Fibroblast of lung (primary cell): ENCODE data around the gene GAPDHS. TPM values are rescaled to one million over a fixed set of nuclear protein-coding genes. Genes with fewer than 3 reads are reported as not detected.

Experiments used
- DNase-seq, 2 donors: peaks; one replicate each; pipeline versions ENCODE4 v3.0.0 to v3.0.0-alpha.2; 2010; ENCODE audit warnings: low read depth in 2 of 2
- H2AFZ ChIP-seq: 2 replicates; pipeline ENCODE4 v1.5.1; 2012; ENCODE audit warnings: low read length, control low read depth, inconsistent platforms
- H3K27ac ChIP-seq: 2 replicates; pipeline ENCODE4 v1.5.1; 2011; ENCODE audit warnings: low read length, control low read depth; ENCODE audit not compliant: insufficient read depth
- H3K27me3 ChIP-seq: 2 replicates; pipeline ENCODE4 v1.5.1; 2011; ENCODE audit warnings: mild to moderate bottlenecking, low read length; ENCODE audit not compliant: control insufficient read depth, insufficient read depth
- H3K36me3 ChIP-seq: 2 replicates; pipeline ENCODE4 v1.5.1; 2011; ENCODE audit warnings: low read length; ENCODE audit not compliant: control insufficient read depth, insufficient read depth
- H3K4me1 ChIP-seq: 2 replicates; pipeline ENCODE4 v1.5.1; 2011; ENCODE audit warnings: low read length; ENCODE audit not compliant: control insufficient read depth, insufficient read depth; ENCODE audit errors: extremely low read depth
- H3K4me2 ChIP-seq: 2 replicates; pipeline ENCODE4 v1.5.1; 2011; ENCODE audit warnings: low read length, control low read depth; ENCODE audit not compliant: insufficient read depth; ENCODE audit errors: extremely low read depth
- H3K4me3 ChIP-seq, 4 experiments: fragments of 200-600 bp in 1 of 4; sonication (generic) in 1 of 4; replicated peaks in 1 of 4; 2 replicates each; pipeline ENCODE4 v1.5.1; 2011 to 2016; ENCODE audit warnings: low read length in 4 of 4, low read depth in 3 of 4, mild to moderate bottlenecking in 3 of 4, control low read depth in 2 of 4, inconsistent platforms in 1 of 4, mixed read lengths in 1 of 4; ENCODE audit not compliant: insufficient read depth in 1 of 4; ENCODE audit errors: control extremely low read depth in 1 of 4
- H3K79me2 ChIP-seq: 2 replicates; pipeline ENCODE4 v1.5.1; 2012; ENCODE audit warnings: mild to moderate bottlenecking, low read length, inconsistent platforms; ENCODE audit not compliant: control insufficient read depth, insufficient read depth
- H3K9ac ChIP-seq: 2 replicates; pipeline ENCODE4 v1.5.1; 2011; ENCODE audit warnings: mild to moderate bottlenecking, low read length, control low read depth; ENCODE audit not compliant: insufficient read depth
- H3K9me3 ChIP-seq: 2 replicates; pipeline ENCODE4 v1.5.1; 2012; ENCODE audit warnings: low read depth, low read length; ENCODE audit not compliant: control insufficient read depth, insufficient read depth
- H4K20me1 ChIP-seq: 2 replicates; pipeline ENCODE4 v1.5.1; 2011; ENCODE audit warnings: low read length; ENCODE audit not compliant: control insufficient read depth, insufficient read depth; ENCODE audit errors: extremely low read depth
- EZH2 ChIP-seq: IDR thresholded peaks from 2 replicates; pipeline ENCODE4 v1.5.1; 2012; ENCODE audit warnings: low read length, control low read depth, mild to moderate bottlenecking; ENCODE audit errors: missing control alignments
- polyA minus RNA-seq: library from RNA; depleted of rRNA, polyadenylated mRNA; stranded (reverse); fragments of >200 nt; gene quantifications from 2 replicates; pipeline ENCODE4 v1.2.3, GENCODE V29; 2011; ENCODE audit warnings: low replicate concordance
- polyA plus RNA-seq, 2 donors: library from polyadenylated mRNA; depleted of rRNA in 1 of 2; stranded (reverse) in 1 of 2; unstranded in 1 of 2; fragments of >200 nt; gene quantifications; 2 replicates each; pipeline ENCODE4 v1.2.1, GENCODE V29; 2011 to 2012; ENCODE audit warnings: missing spikeins in 1 of 2
- total RNA-seq: library from RNA; depleted of rRNA; stranded (reverse); fragments of >200 nt; gene quantifications from 2 replicates; pipeline ENCODE4 v1.2.1, GENCODE V29; 2014
- TF ChIP-seq, protein P1 (sequence below), 2 donors: IDR thresholded peaks in 1 of 2; conservative IDR thresholded peaks in 1 of 2; 1 replicate in 1 of 2; 2 replicates in 1 of 2; pipeline ENCODE4 v1.5.1; 2011 to 2012; ENCODE audit warnings: low read length in 2 of 2, control low read depth in 1 of 2, inconsistent platforms in 1 of 2, low read depth in 1 of 2, mild to moderate bottlenecking in 1 of 2

GAPDHS gene
- total RNA-seq (not detected in 2 replicates), polyA plus RNA-seq (not detected in 2 replicates), polyA minus RNA-seq (not detected in 2 replicates)
- polyA plus RNA-seq (2012): not detected in 2 replicates

DNA sequence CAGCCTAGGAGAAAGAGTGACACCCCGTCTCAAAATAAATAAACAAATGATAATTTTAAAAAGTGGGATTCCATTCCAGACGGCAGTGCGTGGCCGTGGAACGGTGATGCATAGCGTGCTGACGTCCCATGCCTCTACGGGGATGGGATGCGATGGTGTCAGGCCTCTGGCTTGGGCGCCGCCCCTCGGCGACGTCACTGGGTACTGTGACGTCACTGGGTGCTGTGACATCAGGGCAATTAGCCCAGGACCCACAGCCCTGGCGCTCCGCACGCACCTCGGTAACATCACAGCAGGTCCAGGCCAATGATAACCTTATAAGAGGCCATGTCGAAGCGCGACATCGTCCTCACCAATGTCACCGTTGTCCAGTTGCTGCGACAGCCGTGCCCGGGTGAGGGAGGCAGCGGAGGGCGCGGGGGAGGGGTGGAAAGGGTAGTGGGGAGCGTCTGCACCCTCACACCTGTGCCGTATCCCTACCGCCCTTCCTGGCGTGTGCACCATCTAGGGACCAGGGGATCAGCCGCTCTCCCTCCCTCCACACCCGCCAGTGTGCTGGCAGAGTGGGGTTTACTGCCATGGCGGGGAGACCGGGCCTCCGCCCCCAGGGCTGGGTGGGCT lies at the start of gene GAPDHS:
Gene GAPDHS, plus strand, starts transcription at position 256 of the 621 bp plus-strand sequence. Its CDS starts 72 bp downstream, at position 328.
- H4K20me1 ChIP-seq: no peaks in the 10 kb centered on the region
- H2AFZ ChIP-seq: peak within 1 kb of the TSS; percentile 26
- no peak within 1 kb of the TSS for H3K27ac ChIP-seq
- H3K9me3 ChIP-seq: no peaks in the 10 kb centered on the region
- no peak within 1 kb of the TSS for H3K9ac ChIP-seq
- DNase-seq: peak in 1 of 2 donors; percentile 26
- H3K36me3 ChIP-seq: no peaks in the 10 kb centered on the region
- no peaks in the 10 kb centered on the region for H3K79me2 ChIP-seq
- peak within 1 kb of the TSS in 1 of 4 experiments; percentile 17 for H3K4me3 ChIP-seq
- peaks cover 6% of the 10 kb centered on the region for H3K4me1 ChIP-seq
- H3K4me2 ChIP-seq: peak within 1 kb of the TSS; percentile 35
- H3K27me3 ChIP-seq: peaks cover 3% of the 10 kb centered on the region
- no peak for TF ChIP-seq EZH2
- TF ChIP-seq, protein P1, sequence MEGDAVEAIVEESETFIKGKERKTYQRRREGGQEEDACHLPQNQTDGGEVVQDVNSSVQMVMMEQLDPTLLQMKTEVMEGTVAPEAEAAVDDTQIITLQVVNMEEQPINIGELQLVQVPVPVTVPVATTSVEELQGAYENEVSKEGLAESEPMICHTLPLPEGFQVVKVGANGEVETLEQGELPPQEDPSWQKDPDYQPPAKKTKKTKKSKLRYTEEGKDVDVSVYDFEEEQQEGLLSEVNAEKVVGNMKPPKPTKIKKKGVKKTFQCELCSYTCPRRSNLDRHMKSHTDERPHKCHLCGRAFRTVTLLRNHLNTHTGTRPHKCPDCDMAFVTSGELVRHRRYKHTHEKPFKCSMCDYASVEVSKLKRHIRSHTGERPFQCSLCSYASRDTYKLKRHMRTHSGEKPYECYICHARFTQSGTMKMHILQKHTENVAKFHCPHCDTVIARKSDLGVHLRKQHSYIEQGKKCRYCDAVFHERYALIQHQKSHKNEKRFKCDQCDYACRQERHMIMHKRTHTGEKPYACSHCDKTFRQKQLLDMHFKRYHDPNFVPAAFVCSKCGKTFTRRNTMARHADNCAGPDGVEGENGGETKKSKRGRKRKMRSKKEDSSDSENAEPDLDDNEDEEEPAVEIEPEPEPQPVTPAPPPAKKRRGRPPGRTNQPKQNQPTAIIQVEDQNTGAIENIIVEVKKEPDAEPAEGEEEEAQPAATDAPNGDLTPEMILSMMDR (conservative IDR thresholded peaks at IDR 0.05 in 1 of 2, IDR thresholded peaks at IDR 0.05 in 1 of 2; ENCODE audit: low read depth in 1 of 2, low read length in 2 of 2): no peak

DNA sequence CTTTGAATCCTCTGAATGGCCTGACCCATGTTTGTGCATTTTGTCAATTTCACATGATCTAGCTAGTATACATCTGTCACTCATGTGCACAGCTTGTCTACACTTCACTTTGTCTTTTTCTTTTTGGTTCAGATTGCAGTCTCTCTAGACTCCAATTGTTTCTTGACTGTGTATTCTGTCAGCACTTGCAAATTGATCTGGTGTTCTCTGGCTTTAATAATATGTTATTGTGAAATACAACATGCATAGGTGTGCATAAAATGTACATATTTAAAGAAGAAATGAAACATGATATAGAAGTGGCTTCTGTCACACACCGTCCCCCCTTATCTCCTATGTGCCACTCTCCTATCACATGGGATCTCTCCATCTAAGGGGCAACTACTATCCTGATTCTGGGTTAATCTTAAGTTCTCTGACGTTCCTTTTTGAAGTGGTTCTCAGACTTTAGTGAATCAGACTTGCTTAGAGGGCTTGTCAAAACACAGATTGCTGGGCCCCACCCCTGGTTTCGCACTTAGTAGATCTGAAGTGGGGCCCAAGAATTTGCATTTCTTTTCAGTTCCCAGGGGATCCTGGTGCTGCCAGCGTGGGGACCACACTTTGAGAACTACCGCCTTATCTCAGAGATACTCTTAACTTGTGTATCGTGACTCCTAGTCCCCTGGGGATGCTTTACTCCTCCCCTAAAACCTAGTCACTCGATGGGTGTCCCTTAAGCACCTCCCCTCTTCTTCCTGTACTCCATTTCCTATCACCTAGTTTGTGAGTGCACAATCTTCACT lies 48.8 kb upstream of the GAPDHS start:
- no peak for DNase-seq
- H2AFZ ChIP-seq: no peak overlapping the region
- no peaks in the 10 kb centered on the region for H3K4me1 ChIP-seq
- no peaks in the 10 kb centered on the region for H3K9me3 ChIP-seq
- TF ChIP-seq, protein P1 (conservative IDR thresholded peaks at IDR 0.05 in 1 of 2, IDR thresholded peaks at IDR 0.05 in 1 of 2; ENCODE audit: low read depth in 1 of 2, low read length in 2 of 2): no peak
- no peak for TF ChIP-seq EZH2
- peaks cover 17% of the 10 kb centered on the region for H3K27me3 ChIP-seq
- H3K79me2 ChIP-seq: no peaks in the 10 kb centered on the region
- H3K4me2 ChIP-seq: no peak overlapping the region
- no peaks in the 10 kb centered on the region for H3K36me3 ChIP-seq
- H3K4me3 ChIP-seq: no peak overlapping the region
- no peaks in the 10 kb centered on the region for H4K20me1 ChIP-seq
- H3K27ac ChIP-seq: no peak overlapping the region
- no peak overlapping the region for H3K9ac ChIP-seq

DNA sequence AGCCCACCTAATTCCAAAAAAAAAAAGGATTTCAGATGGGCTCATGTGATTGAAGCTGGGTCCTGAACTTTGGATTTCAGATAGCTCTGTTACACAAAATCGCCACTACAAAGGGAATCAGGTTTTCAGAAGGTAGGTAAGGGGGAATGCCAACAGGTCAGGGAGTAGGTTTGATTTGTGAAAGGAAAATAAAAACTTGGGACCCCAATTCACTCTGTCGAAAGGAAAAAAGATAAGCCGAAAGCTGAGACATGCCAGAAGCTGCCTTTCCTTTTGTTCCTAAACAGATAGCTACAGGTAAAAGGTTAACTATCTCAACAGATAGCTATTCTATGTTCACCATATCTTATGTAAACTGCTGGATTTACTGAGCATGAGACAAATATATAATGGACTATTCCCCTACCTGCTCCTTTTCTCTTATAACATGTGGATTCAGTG lies 47.0 kb upstream of the GAPDHS start:
- H3K27me3 ChIP-seq: peaks cover 17% of the 10 kb centered on the region
- DNase-seq: no peak

More for the DNA sequence above, 47.0 kb upstream of the GAPDHS start:
- no peak overlapping the region for H3K27ac ChIP-seq
- H3K4me2 ChIP-seq: no peak overlapping the region
- no peak overlapping the region for H3K9ac ChIP-seq
- no peaks in the 10 kb centered on the region for H3K9me3 ChIP-seq
- no peaks in the 10 kb centered on the region for H3K4me1 ChIP-seq
- no peak for TF ChIP-seq EZH2
- TF ChIP-seq, protein P1 (conservative IDR thresholded peaks at IDR 0.05 in 1 of 2, IDR thresholded peaks at IDR 0.05 in 1 of 2; ENCODE audit: low read depth in 1 of 2, low read length in 2 of 2): no peak
- no peak overlapping the region for H3K4me3 ChIP-seq
- no peak overlapping the region for H2AFZ ChIP-seq
- H4K20me1 ChIP-seq: no peaks in the 10 kb centered on the region
- H3K79me2 ChIP-seq: no peaks in the 10 kb centered on the region
- no peaks in the 10 kb centered on the region for H3K36me3 ChIP-seq
